D341Med (cell line): ENCODE results near the gene RAPGEF4.

Experiments used
- DNase-seq: peaks from one replicate; pipeline ENCODE4 v3.0.0; 2012; ENCODE audit warnings: low spot score

The RAPGEF4 gene

GRCh38 chr2:173095356-173095755 lies 359.7 kb downstream of the RAPGEF4 start:
- no peak for DNase-seq

- no peak for DNase-seq
Measured at GRCh38 chr2:173099271-173099670, 363.6 kb downstream of the RAPGEF4 start.

GRCh38 chr2:173099804-173100203 lies 364.2 kb downstream of the RAPGEF4 start:
- DNase-seq: no peak

- DNase-seq: no peak
Measured at GRCh38 chr2:173101687-173102086, 366.0 kb downstream of the RAPGEF4 start.
